Activated effector memory CD4-positive, alpha-beta T cell treated with Interleukin-2 at 50 U/mL for 16 hours (primary cell): ENCODE results near the gene TH.
"Not testable (repeated sequence)": the region's sequence is repeated elsewhere in the genome, so short reads cannot be mapped to it uniquely, and the experiment has no call there.

Experiments
- DNase-seq: peaks from one replicate; pipeline ENCODE4 v3.0.0-alpha.2; 2020

TH gene

DNA sequence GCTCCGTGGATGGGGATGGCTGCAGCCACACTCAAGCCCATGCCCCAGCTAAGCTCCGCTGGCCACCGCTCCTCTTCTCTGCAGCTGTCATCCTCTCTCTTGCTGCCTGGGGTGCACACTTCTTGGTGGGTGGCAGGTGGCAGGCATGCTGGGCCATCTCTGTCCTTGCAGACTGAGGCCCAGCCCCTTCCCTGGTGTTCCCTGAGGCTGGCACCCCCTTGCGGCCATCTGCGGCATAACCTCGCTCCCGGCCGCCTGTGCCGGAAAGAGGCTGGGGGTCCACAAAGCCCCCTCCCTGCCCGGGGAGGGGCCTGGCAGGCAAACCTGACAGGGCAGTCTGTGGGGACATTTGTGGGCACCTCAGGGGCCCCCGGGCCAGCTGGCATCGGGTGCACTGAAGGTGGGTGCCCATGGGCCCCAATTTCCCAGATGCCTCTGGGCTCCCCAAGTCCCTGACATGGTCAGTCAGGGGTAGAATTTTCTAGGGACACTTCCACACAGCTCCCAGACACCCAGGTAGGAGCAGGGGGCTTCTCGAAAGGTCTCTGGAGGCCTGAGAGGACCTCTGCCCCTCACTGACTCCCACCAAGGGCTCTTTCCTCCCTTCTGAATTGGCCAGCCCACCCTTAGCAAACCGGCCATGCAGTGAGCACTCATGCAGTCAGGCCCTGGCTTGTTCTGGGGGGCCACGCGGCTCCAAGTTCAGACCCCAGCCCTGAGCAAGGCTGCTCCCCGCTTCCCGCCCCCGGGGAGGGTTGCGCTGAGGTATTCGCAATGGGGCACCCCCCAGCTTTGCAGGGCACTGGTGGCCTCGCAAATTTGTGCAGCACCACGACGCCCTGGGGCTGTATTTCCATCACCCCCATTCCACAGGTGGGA is 23.5 kb upstream of the TH start:
- DNase-seq = peak; percentile 13

DNA sequence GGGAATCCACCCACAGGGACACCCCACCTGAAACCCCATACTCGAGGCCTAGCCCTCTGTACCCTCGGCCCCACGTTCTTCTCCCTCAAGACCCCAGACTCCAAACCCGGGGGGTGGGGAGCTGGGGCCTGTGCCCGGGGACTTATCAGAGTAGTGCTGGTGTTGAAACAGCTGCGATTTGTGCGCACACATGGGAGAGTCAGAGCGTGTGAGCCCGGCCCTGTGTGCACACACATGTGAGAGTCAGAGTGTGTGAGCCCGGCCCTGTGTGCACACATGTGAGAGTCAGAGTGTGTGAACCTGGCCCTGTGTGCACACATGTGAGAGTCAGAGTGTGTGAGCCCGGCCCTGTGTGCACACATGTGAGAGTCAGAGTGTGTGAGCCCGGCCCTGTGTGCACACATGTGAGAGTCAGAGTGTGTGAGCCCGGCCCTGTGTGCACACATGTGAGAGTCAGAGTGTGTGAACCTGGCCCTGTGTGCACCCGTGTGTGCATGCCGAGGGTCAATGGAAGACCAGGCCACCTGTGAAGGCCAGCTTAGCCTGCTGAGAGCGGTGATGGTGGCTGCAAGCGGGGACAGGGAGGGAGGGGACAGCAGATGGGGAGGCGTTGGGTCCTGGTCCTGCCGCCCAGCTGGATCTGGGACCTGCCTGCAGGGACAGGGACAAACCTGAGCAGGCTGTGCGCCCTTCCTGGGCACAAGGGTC is 22.4 kb upstream of the TH start:
- DNase-seq = not testable (repeated sequence)

DNA sequence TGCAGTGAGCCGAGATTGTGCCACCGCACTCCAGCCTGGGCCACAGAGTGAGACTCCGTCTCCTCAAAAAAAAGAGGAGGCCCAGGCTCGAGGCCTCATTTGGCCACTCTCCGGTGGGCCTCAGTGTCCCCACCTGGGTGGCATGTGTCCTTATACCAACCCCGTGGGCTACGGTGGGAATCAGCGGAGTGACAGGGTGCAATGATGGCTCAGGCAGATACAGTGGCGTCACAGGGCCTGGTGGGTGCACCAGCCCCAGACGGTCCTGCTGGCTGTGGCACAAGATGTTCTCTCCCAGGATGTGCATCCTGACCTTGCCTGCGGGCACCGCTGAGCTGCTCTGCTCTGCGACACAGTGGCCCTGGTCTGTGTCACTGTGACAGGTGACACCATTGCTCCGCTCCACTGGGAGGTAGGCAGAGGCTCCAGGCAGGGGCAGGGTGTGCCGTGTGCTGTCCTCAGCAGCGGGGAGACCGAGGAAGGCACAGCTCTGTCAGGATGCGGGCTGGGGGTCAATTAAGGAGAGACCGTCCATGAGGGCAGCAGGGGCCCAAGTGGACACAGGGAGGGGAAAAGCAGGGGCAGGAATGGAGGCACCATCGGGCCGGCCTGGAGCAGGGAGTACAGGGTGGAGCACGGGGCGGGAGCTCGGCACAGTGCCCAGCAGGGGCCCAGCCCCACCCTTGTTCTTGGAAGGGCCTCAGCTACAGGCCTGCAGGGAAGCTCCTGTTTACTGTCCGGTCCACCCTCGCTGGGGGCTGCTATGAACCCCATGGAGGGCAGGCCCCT is 21.7 kb upstream of the TH start:
- DNase-seq = no peak

DNA sequence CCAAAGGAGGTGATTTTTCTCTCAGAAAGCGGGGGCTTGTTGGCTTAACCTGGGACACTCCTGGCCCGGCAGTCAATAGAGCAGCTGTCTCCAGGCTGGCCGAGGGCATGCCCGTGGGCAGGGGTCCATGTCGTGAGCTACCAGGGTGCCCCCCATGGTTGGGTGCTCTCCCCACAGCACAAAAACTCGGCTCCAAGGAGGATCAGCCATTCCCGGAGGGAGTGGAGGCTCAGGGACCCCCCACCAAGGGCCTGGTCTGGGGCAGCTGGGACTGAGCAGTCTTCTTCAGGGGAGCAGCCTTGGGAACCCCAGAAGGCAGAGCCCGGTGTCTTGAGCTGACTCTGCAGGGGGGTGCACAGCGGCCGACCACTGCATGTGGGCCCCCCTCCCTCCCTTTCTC is 20.8 kb upstream of the TH start:
- no peak for DNase-seq

DNA sequence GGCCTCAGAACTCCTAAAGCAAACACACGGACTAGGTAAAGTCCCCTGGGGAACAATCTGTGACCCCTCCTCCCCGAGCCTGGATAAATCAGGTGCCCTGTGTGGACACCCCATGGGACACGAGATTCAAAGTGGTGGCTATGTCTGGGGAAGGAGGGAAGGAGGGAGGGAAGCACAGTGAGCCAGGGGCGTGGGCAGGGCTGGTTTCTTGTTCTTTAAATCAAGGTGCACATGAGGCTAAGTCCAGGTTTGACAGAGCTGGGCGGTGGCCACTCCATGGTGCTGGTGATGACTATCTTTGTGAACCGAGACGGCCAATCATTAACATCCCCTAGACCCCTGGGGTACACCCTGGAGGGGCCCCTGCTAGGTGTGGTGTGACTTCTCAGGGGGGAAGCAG is 20.3 kb upstream of the TH start:
- no peak for DNase-seq

DNA sequence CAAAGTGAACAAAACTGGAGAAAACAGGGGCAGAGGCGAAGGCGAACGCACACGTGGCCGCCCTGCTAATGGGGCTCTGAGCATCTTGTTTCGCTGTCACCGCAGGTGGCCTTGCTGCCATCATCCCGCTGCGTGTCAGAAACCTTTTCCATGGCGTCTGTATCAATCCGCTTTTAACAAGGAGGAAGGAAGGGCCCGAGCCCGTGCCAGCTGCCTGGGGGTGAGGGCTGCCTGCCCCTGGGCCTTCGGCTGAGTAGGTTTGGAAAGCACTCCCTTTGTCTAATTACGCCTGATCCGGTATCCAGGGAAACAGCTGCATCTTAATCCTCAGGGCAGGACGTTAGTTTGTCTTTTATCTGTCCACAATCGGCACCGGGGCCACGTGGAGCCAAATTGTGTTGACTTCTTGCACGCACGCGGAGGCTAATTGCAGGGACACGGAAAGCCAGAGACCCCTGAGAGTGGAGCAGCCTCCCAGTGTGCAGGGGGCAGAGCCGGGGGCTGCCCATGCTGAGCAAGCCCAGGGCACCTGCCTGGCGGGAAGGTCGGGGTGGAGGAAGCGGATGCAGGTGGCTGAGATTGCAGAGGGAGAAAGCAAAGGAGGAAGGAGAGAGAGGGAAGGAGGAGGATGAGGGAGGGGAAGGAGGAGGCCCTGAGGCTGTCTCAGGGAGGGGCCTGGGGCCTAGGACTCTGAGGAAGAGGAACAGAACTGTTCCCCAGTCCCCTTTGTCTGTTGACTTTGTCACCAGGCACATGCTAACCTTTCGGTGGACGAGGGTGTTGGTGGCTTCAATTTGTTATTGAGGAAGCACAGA is 19.2 kb upstream of the TH start:
- DNase-seq = no peak

DNA sequence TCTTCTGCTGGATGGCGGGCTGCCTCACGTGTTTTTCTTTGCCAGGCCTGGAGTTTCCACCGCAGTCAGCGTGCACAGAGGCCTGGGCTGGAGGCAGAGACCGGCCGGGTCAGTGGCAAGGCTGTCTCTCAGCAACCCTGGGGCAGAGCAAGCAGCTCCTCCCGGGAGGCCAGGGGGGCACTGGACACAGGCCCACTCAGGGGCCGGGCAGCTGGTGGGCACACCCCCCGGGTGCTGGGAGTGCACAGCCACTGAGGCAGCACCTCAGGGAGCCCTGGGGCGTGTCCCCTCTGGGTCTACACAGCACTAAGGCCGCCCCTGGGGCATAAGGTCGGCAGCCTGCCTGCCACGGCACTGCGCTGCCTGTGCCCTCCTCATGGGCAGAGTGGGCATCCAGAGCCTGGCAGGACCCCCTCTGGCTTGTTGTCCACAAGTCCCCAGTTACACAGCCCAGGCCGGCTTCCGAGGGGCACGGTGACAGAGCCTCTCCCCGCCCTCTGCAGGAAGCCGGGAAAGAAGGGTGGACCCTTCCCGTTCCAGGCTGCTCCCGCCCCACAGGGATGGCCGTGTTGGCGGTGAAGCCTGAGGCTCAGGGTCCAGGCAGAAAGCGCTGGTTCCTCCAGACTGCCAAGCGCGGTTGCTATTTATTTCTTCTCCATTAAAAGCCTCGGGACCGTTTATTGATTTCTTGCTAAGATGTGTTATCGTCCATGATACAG is 18.5 kb upstream of the TH start:
- DNase-seq = no peak

DNA sequence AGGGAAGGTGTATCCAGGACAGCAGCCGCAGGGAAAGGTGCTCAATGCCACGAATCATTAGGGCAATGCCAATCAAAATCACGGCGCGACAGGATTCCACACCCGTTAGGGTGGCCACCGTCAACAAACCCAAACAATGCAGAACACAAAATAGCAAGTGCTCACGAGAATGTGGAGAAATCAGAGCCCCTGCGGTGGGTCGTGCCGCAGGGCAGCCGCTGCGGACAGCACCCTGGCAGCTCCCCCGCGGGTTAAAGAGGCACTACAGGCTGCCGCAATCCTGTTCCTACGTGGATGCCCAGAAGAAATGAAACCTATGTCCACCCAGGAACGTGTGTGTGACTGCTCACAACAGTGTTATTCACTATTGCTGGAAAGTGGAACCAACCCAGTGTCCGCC is 17.1 kb upstream of the TH start:
- no peak for DNase-seq

DNA sequence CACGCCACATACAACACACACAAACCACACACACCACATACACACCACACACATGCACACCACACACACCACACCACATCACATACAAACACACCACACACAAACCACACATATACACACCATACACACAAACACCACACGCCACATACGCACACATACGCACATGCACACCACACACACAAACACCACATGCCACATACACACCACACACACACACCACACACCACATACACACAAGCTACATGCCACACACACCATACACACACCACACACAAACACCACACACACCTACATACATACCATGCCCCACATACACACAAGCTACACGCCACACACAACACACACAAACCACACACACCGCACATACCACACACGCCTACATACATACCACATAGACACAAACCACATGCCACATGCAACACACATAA is 15.7 kb upstream of the TH start:
- DNase-seq = no peak

DNA sequence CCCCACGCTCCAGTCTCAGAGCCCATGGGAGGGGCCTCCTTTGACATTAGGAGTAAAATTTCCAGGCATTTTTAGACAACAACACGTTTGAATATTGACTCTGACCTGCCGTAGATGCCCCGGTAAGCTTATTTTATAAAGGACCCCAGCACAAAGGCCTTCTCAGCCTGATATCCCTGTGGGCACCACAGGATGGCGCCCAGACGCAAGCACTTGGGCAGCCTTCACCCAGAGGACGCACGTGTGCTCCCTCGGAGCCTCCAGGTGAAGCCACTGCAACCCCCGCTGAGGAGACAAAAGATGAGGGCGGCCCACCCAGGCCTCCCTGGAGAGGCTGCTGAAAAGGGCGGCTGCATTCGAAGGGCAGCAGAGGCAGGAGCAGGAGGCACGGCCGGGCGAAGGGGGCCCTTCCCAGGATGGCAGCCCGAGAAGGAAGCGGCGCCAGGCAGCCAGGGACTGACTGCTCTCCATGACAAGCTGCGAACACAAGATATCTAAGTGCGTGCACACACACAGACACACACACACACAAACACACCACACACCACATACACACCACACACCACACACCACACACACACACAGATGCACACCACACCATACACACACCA is 15.2 kb upstream of the TH start:
- DNase-seq = peak; percentile 9

DNA sequence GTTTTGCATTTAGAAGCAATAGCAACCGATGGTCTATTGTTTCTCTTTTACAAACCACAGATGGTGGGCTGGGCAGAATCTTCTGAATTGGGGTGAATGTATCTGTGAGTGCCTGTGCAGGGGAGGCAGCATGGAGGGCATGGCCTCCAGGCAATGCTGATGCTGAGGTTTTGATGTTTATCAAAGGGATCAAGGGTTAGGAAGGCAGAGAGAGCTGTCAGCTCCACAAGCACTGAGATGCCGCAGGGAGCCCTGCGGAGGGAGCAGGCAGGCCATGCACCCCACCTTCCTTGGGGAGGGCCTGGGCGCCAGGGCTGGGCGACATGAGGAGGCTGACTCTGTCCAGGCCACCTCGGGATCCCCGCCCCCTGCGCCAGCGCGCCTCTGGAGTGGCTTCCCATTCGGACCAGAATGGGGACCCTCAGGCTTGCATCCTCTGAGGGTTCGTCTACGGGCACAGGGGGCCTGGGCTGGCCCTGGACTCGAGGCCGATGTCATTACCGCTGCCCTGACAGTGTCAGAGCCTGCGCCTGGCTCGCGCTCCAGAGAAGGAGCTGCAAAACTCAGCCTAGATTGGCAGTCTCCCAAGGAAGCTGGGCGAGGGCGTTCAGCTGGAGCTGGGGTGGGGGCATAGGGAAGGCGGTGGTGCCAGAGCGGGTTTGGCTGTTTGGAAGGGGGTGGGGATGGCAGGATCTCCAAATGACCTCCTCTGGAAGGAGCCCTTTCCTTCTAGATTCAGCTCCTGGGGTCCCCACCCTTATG is 13.9 kb upstream of the TH start:
- DNase-seq = no peak

DNA sequence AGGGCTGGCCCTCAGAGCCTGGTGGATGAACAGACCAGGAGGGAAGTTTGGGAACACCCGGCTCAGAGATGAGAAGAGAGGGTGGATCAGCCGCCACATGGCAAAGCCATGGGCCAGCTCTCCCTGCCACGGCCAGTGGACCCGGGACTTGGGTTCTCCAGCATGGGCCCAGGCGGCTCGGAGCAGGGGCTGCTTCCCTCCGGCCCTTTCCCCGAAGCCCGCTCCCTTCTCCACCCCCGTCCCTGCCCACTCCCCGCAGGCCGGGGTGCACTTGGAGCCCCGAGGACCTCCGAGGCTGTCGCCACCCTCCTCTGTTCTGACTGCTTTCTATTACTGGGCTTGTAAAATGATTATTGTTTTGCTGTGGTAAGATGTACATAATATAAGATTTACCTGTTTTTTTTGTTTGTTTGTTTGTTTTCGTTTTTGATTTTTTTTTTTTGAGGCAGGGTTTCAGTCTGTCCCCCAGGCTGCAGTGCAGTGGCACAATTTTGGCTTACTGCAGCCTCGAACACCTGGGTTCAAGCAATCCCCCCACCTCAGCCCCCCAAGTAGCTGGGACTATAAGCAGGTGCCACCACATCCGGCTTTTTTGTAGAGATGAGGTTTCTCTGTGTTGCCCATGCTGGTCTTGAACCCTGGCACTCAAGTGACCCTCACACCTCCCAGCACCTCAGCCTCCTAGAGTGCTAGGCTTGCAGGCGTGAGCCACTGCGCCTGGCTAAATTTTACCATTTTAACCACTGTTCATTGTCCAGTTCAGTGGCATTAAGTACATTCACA is 11.3 kb upstream of the TH start:
- no peak for DNase-seq

DNA sequence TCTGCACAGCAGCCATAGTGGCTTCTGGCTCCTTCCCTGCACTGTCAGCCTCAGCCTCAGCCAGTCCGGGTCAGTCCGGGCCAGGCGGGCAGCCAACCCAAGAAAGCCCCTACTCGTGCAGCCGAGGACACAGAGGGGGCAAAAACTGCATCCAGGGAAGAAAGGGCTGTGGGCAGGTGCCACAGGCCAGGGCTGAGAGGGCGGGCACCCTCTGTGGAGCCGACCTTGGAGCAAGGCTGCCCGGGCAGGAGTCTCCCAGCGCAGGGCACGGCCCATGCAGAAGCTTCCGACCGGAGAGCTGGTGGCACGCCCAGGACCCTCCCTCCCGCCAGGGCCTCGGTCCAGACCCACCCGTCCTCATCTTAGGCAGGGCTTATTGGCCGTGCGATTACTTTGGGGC is 10.5 kb upstream of the TH start:
- no peak for DNase-seq

DNA sequence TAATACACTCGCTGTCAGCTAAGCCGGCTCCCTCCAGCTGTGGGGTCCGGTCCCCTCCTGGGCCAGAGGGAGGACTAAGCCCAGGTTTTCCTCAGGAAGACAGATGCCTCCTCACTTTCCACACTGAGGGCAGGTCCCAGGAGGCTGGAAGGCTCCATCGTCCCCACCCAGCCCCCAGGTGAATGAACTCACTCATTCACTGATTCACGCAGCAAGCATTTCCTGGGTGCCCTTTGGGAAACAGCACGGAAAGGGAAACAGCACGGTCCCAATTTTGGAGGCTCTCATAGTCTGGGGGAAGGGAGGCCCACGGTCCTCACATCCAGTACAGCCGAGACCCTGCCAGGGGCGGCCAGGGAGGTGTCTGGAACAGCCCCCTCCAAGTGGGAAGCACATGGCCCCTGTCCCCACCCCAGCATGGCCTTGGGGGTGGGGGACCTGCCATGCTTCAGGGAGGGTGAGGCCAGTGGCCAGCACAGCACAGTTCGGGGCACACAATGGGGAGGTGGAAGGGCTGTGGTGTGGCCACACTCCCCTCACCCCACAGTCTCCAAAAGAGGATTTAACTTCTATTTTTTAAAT is 9.3 kb upstream of the TH start:
- DNase-seq = no peak

DNA sequence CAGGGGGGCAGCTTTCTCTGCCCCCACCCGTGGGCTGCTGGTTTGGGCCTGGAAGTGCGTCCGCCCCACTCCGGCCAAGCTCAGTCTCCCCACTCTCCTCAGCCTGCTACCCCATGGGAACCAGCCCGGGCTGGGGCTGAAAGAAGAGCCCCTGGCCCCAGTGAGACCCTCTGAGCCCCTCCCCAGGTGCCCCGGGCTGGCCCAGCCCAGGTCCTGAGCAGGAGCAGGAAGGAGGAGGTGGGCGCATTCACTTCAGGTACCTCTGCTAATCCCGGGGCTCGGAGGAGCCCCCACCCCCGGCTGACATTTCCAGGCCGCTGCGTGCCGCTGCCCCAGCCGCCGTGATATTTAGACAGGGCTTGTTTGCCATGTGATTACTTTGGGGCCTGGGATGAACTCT is 8.7 kb upstream of the TH start:
- DNase-seq = no peak

DNA sequence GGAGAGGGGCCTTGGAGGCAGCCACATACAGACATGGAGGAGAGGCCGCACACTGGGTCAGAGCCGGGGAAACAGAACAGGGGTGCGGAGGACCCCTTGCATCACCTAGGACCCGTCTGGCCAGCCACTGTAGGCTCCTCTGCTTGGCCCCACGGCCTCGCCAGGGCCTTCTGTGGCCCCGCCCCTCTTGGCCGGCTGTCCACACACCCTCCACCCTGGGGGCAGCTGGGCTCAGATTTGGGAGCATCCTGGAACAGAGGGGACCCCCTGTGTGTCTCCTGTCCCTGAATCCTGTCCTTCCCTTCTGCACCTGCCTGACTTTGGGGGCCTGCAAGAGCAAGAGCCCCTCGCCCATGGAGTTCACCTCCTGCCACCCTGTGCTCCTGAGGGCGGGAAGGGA is 7.9 kb upstream of the TH start:
- no peak for DNase-seq

DNA sequence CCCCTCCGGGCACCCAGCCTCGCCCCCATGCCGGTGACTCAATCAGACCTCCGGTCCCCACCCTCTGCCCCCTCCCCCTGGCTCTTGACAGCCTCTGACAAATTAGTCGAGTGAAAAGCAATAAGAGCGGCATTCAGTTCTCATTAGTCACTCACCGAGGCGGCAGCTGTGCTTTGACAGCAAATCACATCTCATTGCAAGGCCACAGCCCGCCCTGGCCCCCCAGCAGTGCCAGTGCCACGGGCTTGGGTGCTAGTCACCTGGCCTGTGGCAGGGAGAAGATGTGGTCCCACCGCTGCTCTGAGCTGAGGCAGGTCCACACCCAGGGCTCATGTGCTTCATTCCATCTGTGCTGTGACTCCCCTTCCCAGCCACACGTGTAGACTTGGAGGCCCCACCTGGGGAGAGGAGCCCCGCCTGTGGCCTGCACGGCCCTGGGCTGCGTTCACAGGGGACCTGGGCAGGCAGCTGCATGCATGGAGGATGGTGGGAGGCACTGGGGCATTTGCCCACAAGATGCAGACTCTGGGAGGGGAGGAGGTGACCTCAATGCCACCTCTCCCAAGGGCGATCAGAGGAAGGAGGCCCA is 7.4 kb upstream of the TH start:
- DNase-seq = no peak

DNA sequence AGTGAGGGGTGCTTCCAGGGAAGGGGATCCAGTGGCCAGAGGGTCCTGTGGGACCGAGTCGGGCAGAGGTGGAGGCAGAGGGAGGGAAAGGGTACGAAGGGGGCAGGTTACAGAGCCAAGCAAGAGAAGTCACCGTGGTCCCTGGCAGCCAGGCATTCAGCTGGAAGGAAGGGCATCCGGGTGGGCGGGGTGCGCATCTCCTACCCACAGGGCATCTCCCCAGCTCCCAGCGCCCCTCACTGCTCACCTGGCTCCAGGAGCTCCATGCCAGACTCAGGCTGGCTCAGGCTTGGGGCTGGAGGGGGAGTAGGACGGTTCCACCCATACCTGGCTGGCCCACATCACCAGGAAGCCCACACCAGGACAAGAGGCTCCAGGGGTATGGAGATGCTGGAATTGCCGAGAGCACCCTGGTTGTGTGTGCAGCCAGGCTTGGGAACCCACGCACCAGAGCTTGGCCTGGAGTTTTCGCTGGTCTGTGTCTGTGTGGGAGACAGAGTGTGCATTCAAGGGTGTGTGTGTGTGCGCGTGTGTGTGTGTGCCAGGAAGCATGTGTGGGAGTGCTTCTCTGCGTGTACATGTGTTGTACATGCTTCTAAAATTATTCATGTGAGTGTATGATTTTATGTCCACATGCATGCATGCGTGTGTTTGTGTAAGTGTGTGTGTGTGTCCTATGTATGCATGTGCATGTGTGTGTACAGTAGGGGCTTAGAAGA is 6.6 kb upstream of the TH start:
- not testable (repeated sequence) for DNase-seq

DNA sequence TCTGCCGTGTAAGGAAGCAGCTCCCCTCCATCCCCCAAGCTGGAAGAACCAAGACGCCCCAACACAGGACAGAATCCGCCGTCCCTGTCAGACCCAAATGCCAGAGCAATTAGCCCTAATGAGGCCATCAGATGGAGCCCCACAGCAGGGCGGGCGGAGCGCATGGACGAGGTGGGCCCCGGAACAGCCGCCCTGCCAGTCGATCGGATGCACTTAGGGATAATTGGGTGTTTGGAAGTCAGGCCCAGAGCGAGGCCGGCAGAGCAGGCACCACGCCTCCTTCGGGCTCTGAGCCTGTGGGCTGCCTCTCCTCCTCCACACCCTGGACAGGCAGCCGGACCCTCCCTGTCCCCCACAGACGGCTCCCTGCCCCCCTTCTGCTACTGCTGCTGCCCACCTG is 5.5 kb upstream of the TH start:
- DNase-seq = no peak
